ENCODE data around the gene PTPA.
"Not testable (repeated sequence)": the region's sequence is repeated elsewhere in the genome, so short reads cannot be mapped to it uniquely, and the experiment has no call there.

Gene PTPA

DNA sequence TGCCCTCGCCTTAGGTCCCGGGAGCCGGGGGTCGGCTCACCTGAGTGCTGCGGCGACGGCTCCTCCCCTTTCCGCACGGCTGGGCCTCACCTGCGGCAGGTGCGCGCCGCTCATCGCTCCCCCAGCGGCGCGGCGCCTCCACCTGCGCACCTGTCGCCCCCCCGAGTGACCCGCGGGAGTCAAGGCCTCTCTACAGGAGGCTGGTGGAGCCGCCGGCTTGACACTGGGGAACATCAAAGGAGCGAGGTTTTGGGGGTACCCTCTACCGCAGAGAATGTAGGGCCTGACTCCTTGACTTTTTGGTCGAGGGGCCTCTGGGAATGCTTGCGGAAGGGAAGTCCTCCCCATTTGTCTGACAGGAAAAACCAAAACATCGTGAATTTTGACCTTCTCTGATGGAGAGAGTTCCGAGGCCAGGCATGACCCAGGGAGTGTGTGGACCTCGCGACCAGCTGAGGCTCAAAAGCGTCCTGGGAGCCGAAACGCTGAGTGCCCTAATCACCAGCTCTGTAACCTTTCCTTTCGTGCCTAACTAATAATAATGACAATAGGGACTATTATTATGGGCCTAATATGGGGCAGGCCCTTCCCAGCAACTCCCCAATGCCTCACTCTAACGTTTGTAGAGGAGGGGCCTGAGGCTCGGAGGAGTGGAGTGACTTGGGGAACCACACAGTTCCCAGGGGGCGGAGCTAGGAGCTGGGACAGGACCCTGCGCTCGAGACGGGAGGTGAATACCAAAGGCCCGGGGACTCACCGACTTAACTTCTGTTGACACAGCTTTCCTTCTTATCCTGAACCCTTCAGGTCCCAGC, 67.6 kb downstream of the PTPA start:
- no peak for DNase-seq

DNA sequence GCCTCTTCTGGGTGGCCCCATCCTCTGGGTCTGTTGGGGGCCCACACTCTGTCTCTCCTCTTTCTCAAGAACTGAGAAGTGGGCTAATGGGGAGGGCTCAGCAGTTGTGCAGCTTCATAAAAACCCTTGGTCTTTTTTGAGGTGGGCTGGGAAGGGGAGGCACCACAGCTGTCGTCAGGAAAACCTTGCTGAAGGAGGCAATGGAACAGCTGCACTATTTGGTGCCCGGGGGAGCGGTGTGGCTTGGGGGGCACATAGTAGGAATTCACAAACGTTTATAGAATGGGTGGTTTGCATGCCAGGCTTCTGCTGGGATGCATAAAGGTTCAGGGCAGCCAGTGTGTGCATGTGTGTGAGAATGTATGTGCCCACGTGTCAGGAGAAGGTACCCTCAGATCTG, 70.0 kb downstream of the PTPA start:
- no peak for DNase-seq

DNA sequence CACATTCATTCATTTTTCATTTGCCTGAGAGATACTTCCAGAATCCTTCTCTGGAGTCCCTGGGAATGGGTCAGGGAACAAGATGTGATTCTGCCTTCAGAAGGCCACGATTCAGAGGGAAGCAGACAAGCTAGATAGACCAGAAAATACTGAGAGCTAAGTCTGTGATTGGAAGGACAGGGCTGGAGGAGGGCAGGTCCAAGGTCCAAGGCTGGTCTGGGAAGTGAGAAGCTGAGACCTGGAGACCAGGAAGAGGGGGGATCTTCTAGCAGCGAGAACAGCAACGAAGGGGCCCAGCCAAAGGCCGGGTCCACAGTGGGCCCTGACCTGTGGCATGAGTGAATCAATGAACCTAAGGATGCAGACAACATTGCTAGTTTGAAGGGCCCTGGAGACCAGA, 70.9 kb downstream of the PTPA start:
- no peak for DNase-seq

DNA sequence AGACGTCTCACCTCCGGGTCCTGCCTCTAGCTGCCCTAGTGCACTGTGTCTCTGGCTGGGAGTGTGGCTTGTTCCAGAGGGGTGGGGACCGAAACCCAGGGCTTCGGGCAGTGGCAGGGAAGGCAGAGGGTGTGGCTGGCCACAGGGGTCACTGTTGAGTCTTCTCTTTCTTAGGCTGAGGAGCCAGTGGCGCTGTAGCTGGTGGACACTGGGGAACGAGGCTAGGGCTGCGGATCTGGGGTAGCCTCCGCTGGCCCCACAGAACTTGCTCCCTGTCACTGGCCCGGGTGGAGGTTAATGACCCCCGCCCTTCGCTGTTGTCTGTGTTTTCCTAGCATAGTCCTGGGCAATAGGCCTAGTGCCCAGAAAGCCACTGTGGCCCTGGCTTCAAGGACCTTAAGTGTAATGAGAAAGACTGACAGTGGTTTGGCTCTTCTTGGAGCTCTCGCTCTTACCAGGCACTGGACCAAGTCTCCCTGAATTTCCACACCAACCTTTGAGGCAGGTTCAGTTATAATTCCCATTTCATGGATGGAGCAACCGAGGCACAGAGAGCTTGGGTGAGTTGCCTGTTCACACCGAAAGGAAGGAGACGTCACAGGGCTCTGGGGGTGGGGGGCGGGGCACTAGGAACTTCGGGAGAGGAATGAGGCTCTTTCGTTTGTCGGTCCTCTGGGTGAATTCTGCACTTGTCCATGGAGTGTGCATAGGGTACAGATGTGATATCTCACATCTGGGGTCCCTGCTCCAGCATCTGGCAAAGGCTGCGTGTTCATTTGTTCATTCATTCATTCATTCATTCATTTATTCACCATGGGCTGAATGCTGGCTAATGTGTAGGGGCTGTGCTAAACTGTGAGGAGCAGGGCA, 71.6 kb downstream of the PTPA start:
- no peak for DNase-seq

DNA sequence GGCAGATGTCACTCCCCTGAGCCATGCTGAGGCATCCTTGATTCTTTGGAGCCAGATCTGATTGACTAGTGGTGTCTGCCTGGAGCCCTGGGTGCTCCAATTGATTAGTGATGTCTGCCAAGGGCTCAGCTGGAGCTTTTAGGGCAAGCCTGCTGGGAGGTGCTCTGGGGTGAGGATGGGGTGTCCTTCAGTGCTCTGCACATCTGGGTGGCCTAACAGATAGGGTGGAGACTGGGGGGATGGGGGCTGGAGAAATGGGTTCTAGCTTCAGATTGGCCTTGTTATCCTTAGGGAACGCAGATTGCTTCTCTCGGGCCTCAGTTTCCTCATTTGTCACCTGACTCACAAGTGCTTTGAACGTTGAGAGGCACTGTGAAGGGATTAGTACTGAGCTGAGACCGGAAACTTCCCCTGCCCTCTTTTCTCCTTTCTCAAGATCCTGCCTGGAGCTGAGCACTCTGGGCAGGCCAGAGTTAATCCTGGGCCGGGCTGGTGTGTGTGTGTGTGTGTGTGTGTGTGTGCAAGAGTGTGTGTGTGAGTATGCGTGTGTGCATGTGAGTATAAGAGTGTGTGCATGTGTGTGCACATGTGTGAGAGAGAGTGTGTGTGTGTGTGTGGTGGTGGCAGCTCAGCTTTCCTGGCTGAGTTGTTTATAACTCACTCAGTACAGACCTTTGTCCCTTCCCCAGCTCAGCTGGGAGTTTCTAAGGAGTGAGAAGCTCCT, 72.4 kb downstream of the PTPA start:
- DNase-seq = no peak

DNA sequence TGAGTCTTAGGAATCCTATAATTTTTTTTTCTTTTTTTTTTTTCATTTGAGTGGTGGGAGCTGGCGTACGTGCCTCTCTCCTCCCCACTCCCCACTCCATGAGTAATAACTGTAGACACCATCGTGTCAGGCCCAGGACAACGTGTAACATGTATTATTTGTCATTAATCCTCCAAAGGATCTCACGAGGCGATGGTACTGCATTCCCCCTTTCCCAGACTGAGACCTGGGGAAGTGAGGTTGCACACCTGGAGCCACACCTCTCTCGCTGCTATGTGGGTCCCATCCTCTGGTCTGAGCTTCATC, 73.0 kb downstream of the PTPA start:
- no peak for DNase-seq

DNA sequence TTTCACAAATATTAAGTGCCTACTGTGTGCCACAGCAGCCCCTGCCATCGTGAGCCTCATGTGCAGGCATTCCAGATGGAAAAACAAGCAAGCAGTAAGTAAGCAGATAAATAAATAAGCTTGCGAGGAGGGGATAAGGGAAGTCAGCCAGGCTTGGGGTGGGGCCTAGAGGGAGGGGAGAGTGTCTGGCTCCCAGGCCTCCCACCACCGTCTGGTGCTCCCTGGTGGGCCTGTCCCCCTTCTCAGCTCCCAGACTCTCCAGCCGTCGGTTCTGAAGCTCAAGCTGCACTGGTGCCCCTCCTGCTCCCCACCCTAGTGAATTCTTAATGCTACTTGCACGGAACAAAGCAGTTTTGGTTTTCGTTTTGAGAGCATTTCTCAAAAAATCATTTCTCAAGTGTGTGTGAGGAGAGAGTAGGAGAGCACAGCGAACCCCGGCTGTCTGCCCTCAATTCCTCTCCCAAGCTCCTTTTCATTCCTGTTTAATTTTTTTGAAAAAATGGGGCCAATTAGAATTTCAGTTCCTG, 73.4 kb downstream of the PTPA start:
- DNase-seq = no peak

DNA sequence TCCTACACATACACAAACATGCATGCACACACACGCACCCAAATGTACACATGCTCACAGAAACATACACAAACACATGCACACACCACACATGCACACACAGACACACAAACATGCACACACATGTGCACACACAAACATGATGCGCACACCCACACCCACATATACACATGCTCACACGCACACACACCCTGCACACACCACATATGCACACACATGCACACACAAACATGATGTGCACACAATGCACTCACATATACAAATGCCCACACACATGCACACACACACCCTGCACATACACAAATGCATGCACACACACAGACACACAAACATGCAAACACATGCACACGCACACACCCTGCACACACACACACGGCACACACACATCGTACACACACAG, 74.2 kb downstream of the PTPA start:
- DNase-seq = no peak

DNA sequence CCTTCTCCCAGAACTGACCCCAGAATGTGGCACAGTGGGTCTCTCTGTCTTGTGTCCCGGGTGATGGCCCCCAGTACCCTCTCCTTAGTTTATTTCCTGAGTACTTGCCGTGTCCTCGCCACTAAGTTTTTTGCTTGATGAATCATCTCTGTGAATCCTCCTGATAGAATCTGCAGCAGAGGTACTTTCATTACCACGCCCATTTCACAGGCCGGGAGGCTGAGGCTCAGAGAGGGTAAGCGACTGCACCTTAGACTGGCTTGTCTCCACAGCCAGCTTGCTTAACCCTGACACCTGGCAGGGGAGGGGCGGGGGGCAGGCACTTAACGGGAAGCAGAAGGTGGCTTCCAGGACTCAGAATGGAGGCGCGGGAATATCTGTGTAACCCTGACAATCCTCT, 74.8 kb downstream of the PTPA start:
- DNase-seq = no peak

DNA sequence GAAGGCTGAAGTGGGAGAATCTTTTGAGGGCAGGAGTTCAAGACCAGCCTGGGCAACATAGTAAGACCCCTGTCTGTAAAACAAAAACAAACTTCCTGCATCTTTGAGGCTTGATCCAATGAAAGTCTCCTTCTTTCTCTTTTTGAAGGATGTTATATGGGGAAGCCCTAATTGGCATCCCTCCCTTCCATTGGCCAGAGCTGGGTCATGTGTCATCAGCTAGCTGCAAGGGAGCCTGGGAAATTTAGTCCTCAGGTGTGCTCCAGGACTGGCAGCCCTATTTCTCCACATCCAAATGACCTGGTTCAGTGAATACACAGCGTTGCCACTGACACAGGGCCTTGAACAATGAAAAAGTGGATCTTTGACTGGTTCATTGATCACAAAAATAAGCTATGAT, 75.8 kb downstream of the PTPA start:
- no peak for DNase-seq

DNA sequence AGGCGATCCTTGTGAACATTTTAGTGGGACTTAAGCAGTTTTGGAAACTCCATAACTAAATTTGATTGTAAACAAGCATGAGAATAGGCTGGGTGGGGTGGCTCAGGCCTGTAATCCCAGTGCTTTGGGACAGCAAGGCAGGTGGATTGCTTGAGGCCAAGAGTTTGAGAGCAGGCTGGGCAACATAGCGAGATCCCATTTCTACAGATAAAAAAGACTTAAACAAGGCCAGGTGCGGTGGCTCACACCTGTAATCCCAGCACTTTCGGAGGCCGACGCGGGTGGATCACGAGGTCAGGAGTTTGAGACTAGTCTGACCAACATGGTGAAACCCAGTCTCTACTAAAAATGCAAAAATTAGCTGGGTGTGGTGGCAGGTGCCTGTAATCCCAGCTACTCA, 78.8 kb downstream of the PTPA start:
- not testable (repeated sequence) for DNase-seq

DNA sequence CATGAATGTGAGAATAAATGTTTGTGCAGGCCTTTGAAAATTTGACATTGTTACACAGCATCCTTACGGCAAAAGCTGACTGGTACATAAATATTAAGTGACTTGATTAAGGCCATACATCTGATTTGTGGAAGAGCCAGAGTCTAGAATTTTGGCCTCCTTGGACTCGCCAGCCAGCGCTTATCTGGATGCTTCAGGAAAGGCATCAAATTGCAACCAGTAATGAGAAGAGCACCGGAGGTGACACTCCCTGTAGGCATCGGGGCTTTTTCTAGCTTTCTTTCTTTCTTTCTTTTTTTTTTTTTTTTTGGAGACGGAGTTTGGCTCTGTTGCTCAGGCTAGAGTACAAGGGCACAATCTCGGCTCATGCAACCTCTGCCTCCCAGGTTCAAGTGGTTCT, 80.0 kb downstream of the PTPA start:
- no peak for DNase-seq

DNA sequence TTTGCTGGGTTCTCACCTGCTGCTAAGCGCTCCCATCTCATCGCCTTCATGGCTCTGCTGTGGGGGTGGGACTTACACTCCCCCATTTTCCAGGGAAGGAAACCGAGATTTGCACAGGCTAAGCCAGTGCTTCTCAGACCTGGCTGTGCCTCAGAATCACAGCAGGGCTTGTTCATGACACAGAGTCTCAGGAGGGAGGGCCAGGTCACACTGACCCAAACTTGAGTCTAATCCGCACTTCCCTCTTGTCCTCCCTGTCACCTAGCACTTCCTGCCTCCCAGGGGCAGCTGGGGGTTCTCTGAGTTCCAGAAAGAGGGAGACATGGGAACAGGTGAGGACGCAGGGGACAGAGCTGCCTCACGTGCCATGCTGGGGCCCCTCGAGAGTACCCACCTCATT, 82.4 kb downstream of the PTPA start:
- no peak for DNase-seq

DNA sequence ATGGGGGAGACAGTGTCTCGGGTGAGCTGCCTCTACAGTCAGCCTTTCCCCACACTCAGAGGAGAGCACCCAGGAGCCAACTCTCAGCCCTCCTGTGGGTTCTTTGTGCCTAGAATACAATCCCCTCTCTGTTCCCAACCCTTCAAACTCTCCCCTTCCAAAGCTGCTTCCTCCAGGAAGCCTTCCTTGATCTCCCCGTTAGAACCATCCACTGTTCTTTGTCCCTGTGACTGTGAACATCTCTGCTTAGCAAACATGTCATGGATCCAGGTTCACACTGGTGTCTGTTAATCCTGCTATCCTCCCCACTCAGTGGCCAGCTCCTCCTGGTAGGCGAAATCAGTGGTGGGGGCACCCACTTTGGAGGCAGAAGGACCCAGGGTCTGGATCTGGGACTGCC, 83.0 kb downstream of the PTPA start:
- DNase-seq = no peak

DNA sequence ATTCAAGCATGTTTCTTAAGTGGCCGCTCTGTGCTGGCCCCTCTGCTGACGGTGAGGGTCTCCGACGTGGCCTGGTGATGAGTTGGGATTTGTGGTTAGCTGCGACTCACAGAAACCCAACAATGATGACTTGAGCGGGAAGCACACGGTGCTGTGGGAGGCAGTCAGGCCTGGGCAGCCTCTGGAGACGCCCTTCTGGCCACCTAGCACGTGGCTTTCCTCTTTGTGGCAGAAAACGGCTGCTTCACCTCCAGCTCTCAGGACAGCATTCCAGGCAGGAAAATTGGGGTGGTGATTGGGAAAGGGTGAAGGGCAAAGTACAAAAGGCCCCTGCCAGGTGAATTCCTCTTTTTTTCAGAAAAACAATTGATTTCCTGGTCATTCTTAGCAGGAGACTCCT, 84.4 kb downstream of the PTPA start:
- no peak for DNase-seq

DNA sequence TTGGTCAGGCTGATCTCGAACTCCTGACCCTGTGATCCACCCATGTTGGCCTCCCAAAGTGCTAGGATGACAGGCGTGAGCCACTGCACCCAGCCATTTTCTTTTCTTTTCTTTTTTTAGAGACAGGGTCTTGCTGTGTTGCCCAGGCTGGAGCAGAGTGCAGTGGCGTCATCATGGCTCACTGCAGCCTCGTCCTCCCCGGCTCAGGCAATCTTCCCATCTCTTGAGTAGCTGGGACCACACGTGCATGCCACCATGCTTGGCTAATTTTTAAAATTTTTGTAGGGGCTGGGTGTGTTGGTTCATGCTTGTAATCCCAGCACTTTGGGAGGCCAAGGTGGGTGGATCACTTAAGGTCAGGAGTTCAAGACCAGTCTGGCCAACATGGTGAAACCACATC, 85.8 kb downstream of the PTPA start:
- DNase-seq = not testable (repeated sequence)

DNA sequence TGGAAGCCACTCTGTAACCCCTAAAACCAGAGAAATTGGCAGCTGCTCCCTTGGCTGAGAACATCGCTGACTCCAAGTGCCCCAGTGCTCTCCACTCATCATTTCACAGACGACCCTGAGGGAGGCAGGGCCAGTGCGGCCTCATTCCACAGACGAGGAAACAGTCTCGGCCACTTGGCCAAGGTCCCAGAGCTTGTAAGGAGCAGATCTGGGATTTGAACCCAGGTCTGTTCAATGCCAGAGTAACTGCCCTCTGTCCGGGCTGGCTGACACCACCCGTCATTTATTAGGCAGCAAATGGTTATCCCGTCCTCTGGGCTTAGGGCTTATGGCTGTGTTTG, 86.7 kb downstream of the PTPA start:
- no peak for DNase-seq
